ENCODE measurements around the gene ATAD3B.

DNA sequence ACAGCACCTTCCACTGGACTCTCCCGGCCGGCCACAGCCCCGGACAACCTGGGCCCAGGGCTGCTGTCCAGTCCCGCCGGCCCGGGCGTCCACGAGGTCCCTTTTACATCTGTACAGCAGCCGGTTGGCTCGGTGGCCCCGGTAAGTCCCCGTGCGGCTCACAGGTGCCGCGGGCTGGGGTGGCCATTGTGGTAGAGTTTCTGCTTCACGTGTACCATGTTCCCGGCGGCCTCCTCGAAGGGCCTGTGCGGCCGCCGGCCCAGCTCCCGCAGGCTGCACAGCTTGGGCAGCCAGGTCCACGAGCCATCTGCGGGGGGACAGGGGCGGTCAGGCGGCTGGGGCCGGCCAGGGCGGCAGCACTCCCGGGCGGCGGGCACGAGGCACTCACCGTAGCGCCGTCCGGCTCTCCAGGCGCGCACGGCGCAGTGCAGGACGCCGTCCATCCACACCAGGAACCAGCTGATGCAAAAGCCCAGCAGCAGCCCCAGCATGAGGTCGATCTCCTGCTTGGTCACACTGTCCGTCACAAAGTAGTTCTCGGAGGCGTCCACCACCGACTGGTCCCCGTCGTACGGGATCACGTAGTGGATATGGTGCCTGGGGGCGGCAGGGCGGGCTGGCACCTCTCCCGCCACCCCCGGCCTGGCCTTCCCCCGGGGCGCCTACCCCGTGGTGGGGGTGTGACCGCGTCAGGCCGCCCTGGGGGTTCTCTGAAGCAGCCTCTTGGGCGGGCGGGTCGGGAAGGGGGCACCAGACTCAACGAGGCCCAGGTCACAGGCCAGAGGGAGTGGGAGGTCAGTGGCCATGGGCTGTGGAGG lies 63.8 kb downstream of the ATAD3B start:
- no peak for TF ChIP-seq CEBPB (IDR thresholded peaks at IDR 0.05; ENCODE audit: low read depth, low read length)
- no peak for TF ChIP-seq CTCF (conservative IDR thresholded peaks at IDR 0.05; ENCODE audit: low read depth, low read length)
- TF ChIP-seq, protein P1, sequence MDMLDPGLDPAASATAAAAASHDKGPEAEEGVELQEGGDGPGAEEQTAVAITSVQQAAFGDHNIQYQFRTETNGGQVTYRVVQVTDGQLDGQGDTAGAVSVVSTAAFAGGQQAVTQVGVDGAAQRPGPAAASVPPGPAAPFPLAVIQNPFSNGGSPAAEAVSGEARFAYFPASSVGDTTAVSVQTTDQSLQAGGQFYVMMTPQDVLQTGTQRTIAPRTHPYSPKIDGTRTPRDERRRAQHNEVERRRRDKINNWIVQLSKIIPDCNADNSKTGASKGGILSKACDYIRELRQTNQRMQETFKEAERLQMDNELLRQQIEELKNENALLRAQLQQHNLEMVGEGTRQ (IDR thresholded peaks at IDR 0.05; ENCODE audit: low read depth, low read length): no peak
- TF ChIP-seq POLR2A (IDR thresholded peaks at IDR 0.05; ENCODE audit: low read depth, low read length): no peak
- no peak for TF ChIP-seq RFX5 (IDR thresholded peaks at IDR 0.05; ENCODE audit: low read depth, low read length)
- TF ChIP-seq MXI1 (IDR thresholded peaks at IDR 0.05; ENCODE audit: borderline replicate concordance, low read depth, low read length): no peak
- TF ChIP-seq SMC3 (IDR thresholded peaks at IDR 0.05; ENCODE audit: low read depth, low read length): no peak
- no peak for TF ChIP-seq MAFK (IDR thresholded peaks at IDR 0.05; ENCODE audit: low read depth, low read length)
- no peak for TF ChIP-seq FOS (IDR thresholded peaks at IDR 0.05; ENCODE audit: low read depth, low read length)
